GM12873 (cell line): ENCODE measurements around the gene RPL14.

Experiments used
- CTCF ChIP-seq: IDR thresholded peaks from 2 replicates; pipeline ENCODE4 v1.5.1; 2012; ENCODE audit warnings: low read depth, mild to moderate bottlenecking, moderate library complexity, low read length, control low read depth; ENCODE audit not compliant: insufficient read depth; ENCODE audit errors: missing control alignments

The RPL14 gene

GRCh38 chr3:40452876-40453730, 4.0 kb upstream of the RPL14 start:
- no peak for TF ChIP-seq CTCF

- TF ChIP-seq CTCF, result no peak
These were observed 3.2 kb upstream of the RPL14 start for GRCh38 chr3:40453933-40454332.

GRCh38 chr3:40455328-40455727, 1.8 kb upstream of the RPL14 start:
- no peak for TF ChIP-seq CTCF

DNA sequence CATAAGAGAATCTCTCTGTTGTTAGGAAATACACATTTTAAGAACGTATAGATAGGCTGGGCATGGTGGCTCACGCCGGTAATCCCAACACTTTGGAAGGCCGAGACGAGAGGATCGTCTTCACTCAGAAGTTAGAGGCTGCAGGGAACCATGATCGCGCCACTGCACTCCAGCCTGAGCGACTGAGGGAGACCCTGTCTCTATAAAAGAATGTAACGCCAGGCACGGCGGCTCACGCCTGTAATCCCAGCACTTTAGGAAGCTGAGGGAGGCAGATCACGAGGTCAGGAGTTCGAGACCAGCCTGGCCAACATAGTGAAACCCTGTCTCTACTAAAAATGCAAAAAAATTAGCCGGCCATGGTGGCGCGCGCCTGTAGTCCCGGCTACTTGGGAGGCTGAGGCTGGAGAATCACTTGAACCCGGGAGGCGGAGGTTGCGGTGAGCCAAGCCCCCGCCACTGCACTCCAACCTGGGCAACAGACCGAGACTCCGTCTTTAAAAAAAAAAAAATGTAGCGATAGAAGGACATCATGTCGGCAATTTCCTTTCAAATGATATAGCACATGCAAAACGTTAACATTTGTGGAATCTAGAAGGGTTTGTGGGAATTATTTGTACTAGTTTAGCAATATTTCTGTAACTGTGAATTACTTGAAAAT, 730 bp upstream of the RPL14 start:
- no peak for TF ChIP-seq CTCF

- no peak for TF ChIP-seq CTCF
These were observed 1.3 kb downstream of the RPL14 start for GRCh38 chr3:40458473-40458872.

DNA sequence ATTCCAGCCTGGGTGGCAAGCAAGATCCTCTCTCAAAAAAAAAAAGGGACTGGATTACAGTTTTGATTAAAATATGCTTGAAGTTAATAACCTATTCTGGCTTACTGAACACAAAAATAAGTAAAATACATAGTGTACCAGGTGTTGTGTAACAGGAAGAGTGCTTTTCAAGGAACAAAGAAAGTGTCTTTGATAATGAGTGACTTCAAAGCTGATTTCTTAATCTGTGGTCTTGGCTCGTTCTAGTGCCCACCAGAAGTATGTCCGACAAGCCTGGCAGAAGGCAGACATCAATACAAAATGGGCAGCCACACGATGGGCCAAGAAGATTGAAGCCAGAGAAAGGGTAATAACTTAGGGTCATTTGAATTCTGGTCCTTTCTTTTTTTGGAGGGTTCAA, 4.0 kb downstream of the RPL14 start:
- no peak for TF ChIP-seq CTCF

DNA sequence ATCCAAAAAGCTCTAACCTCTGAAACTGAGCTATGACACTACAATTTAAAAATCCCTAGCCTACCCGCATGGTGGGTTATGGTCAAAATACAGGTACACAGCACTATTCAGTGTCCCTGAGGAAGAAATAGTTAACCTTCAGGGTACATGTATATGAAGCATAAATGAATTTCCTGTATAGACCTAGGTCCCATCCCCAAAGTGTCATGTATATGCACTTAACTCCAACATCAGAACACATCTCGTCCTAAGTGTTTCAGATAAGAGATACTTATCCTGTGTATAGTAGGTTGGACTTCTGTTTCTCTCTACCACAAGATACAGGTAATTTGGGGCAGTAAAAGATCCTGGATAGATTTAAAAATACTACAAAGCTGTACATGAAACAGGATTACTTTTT, 6.4 kb downstream of the RPL14 start:
- no peak for TF ChIP-seq CTCF
